Neutrophil (primary cell): ENCODE data around the gene FBXO10.

Experiments
- H3K27ac ChIP-seq: fragments of 200-600 bp; sonication (generic); 2 replicates; pipeline ENCODE4 v1.5.1; 2016; ENCODE audit warnings: mild to moderate bottlenecking, moderate library complexity
- H3K27me3 ChIP-seq: fragments of 200-600 bp; sonication (generic); 2 replicates; pipeline ENCODE4 v1.6.0; 2016; ENCODE audit warnings: mild to moderate bottlenecking
- H3K36me3 ChIP-seq: fragments of 200-600 bp; sonication (generic); 2 replicates; pipeline ENCODE4 v1.5.1; 2017
- H3K4me1 ChIP-seq, 2 experiments: fragments of 200-600 bp in 1 of 2; sonication (generic) in 1 of 2; 1 replicate in 1 of 2; 2 replicates in 1 of 2; pipeline versions ENCODE4 v1.5.1 to v1.6.1; 2013 to 2016; ENCODE audit warnings: low read depth in 1 of 2, low read length in 1 of 2, mild to moderate bottlenecking in 1 of 2, moderate library complexity in 1 of 2; ENCODE audit not compliant: control insufficient read depth in 1 of 2, insufficient read depth in 1 of 2
- H3K4me3 ChIP-seq, 2 experiments: fragments of 200-600 bp in 1 of 2; sonication (generic) in 1 of 2; 1 replicate in 1 of 2; 2 replicates in 1 of 2; pipeline ENCODE4 v1.5.1; 2013 to 2016; ENCODE audit warnings: low read depth in 1 of 2, low read length in 1 of 2, mild to moderate bottlenecking in 1 of 2, moderate library complexity in 1 of 2
- H3K9me3 ChIP-seq: fragments of 200-600 bp; sonication (generic); 2 replicates; pipeline ENCODE4 v1.5.1; 2016
- TF ChIP-seq, protein P1 (sequence below): fragments of 200-600 bp; sonication (generic); IDR thresholded peaks from 2 replicates; pipeline ENCODE4 v1.5.1; 2016; ENCODE audit warnings: antibody characterized with exemption

FBXO10 gene

DNA sequence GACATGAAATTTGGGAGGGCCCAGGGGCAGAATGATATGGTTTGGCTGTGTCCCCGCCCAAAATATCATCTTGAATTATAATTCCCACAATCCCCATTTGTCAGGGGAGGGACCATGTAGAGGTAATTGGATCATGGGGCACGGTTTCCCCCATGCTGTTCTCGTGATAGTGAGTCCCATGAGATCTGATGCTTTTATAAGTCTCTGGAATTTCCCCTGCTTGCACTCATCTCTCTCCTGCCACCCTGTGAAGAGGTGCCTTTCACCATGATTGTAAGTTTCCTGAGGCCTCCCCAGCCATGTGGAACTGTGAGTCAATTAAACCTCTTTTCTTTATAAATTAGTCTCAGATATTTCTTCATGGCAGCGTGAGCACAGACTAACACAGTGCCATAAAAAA is 11.3 kb downstream of the FBXO10 start:
- no peaks in the 10 kb centered on the region for H3K27me3 ChIP-seq
- no peaks in the 10 kb centered on the region for H3K4me1 ChIP-seq
- TF ChIP-seq, protein P1, sequence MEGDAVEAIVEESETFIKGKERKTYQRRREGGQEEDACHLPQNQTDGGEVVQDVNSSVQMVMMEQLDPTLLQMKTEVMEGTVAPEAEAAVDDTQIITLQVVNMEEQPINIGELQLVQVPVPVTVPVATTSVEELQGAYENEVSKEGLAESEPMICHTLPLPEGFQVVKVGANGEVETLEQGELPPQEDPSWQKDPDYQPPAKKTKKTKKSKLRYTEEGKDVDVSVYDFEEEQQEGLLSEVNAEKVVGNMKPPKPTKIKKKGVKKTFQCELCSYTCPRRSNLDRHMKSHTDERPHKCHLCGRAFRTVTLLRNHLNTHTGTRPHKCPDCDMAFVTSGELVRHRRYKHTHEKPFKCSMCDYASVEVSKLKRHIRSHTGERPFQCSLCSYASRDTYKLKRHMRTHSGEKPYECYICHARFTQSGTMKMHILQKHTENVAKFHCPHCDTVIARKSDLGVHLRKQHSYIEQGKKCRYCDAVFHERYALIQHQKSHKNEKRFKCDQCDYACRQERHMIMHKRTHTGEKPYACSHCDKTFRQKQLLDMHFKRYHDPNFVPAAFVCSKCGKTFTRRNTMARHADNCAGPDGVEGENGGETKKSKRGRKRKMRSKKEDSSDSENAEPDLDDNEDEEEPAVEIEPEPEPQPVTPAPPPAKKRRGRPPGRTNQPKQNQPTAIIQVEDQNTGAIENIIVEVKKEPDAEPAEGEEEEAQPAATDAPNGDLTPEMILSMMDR: no peak
- H3K27ac ChIP-seq: no peak overlapping the region
- H3K4me3 ChIP-seq: no peak overlapping the region
- no peaks in the 10 kb centered on the region for H3K36me3 ChIP-seq
- H3K9me3 ChIP-seq: no peaks in the 10 kb centered on the region

DNA sequence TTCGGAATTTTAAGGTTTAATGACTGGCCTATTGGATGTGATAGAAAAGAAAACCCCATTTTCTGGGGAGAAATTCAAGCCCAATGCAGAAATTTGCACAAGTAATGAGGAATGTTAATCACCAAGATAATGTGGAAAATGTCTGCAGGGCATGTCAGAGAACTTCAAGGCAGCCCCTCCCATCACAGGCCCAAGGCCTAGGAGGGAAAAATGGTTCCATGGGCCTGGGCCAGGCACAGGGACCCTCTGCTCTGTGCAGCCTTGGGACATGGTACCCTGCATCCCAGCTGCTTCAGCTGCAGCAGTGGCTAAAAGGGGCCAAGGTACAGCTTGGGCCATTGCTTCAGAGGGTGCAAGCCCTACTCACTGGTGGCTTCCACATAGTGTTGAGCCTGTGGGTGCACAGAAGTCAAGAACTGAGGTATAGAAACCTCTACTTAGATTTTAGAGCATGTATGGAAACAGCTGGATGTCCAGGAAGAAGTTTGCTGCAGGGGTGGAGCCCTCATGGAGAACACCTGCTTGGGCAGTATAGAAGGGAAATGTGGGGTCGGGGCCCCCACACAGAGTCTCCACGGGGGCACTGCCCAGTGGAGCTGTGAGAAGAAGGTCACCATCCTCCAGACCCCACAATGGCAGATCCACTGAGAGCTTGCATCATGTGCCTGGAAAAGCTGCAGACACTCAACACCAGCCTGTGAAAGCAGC is 12.2 kb downstream of the FBXO10 start:
- Histone ChIP-seq H3K9me3 (no peaks in the 10 kb centered on the region), H3K27me3 (no peaks in the 10 kb centered on the region), H3K27ac (no peak overlapping the region), H3K4me3 (no peak overlapping the region), H3K36me3 (no peaks in the 10 kb centered on the region), H3K4me1 (no peaks in the 10 kb centered on the region)
- TF ChIP-seq, protein P1: no peak

GRCh38 chr9:37562826-37563225 is 13.4 kb downstream of the FBXO10 start:
- Histone ChIP-seq H3K4me3 (no peak overlapping the region), H3K27me3 (no peaks in the 10 kb centered on the region), H3K9me3 (no peaks in the 10 kb centered on the region), H3K4me1 (no peaks in the 10 kb centered on the region), H3K36me3 (no peaks in the 10 kb centered on the region), H3K27ac (no peak overlapping the region)
- TF ChIP-seq, protein P1: no peak

- TF ChIP-seq, protein P1: no peak
- Histone ChIP-seq H3K4me1 (no peaks in the 10 kb centered on the region), H3K27ac (no peak overlapping the region), H3K27me3 (no peaks in the 10 kb centered on the region), H3K4me3 (no peak overlapping the region), H3K36me3 (no peaks in the 10 kb centered on the region), H3K9me3 (no peaks in the 10 kb centered on the region)
These were observed 14.5 kb downstream of the FBXO10 start for GRCh38 chr9:37561682-37562081.

GRCh38 chr9:37559855-37560592 is 16.2 kb downstream of the FBXO10 start:
- Histone ChIP-seq H3K36me3 (no peaks in the 10 kb centered on the region), H3K9me3 (no peaks in the 10 kb centered on the region), H3K4me3 (no peak overlapping the region), H3K27me3 (no peaks in the 10 kb centered on the region), H3K4me1 (no peaks in the 10 kb centered on the region), H3K27ac (no peak overlapping the region)
- TF ChIP-seq, protein P1: no peak
